Fibroblast of the aortic adventitia (primary cell): ENCODE results near the gene MFSD6L. TPM values are rescaled to one million over a fixed set of nuclear protein-coding genes. Genes with fewer than 3 reads are reported as not detected.

Source experiments
- DNase-seq: peaks from one replicate; pipeline ENCODE4 v3.0.0-alpha.2; 2010; ENCODE audit warnings: low read depth
- H3K4me3 ChIP-seq: 2 replicates; pipeline ENCODE4 v1.5.1; 2011; ENCODE audit warnings: low read depth, mild to moderate bottlenecking, control low read depth, low read length, moderate library complexity
- total RNA-seq: library from RNA; depleted of rRNA; stranded (reverse); fragments of >200 nt; gene quantifications from 2 replicates; pipeline ENCODE4 v1.2.3, GENCODE V29; 2012; ENCODE audit warnings: low replicate concordance
- TF ChIP-seq, protein P1 (sequence below): IDR thresholded peaks from 2 replicates; pipeline ENCODE4 v1.5.1; 2011; ENCODE audit warnings: mild to moderate bottlenecking, low read length, control low read depth, inconsistent platforms; ENCODE audit not compliant: insufficient read depth

Gene MFSD6L
- total RNA-seq, 1 donor = not detected

DNA sequence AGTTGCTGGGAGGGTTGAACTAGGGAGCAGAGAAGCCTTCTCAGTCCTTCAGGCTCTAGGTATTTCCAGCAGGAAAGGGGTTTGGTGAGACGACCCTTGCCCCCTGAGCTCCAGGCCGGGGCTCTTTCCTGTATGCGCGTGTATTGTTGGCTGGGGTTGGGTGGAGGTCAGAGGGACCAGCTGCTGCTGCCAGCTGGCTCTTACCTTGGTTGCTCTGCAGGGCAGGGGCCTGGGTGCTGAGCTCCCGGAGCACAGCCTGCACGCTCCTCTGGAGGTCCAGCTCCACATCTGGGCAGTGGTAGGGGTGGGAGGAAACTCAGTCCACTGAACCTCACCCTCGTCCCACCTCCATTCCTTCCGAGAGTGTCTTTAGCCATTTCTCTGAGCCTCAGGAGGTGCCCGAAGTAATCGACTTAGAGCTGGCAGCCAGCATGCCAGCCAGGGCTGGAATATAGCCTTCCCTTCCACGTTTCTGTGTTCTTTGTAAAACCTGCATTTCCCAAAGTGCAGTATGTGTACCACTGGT is 40.3 kb upstream of the MFSD6L start:
- TF ChIP-seq, protein P1, sequence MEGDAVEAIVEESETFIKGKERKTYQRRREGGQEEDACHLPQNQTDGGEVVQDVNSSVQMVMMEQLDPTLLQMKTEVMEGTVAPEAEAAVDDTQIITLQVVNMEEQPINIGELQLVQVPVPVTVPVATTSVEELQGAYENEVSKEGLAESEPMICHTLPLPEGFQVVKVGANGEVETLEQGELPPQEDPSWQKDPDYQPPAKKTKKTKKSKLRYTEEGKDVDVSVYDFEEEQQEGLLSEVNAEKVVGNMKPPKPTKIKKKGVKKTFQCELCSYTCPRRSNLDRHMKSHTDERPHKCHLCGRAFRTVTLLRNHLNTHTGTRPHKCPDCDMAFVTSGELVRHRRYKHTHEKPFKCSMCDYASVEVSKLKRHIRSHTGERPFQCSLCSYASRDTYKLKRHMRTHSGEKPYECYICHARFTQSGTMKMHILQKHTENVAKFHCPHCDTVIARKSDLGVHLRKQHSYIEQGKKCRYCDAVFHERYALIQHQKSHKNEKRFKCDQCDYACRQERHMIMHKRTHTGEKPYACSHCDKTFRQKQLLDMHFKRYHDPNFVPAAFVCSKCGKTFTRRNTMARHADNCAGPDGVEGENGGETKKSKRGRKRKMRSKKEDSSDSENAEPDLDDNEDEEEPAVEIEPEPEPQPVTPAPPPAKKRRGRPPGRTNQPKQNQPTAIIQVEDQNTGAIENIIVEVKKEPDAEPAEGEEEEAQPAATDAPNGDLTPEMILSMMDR = no peak

DNA sequence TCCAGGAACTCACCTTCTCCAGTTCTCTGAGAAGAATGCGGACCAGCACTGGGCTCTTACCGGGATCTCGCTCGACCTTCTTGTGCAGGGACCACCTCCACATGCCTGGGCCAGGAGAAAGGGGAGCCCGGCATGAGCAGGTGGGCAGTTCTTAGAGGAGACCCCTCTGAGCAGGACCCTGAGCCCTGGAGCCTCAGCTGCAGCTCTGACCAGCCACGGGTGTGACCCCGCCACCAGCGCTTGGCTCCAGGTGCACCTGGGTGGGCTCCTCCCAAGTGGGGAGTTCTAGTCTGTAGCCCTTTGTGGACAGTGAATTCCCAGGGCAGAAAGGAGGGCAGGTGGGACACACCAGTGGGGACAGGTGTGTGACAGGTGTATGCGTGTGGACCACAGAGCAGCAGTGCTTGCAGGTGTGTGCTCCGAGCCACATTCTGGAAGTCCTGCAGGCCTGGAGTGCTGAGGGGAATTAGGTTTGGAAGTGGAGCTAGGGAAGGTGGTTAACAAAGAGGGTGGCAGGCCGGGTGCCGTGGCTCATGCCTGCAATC is 39.5 kb upstream of the MFSD6L start:
- TF ChIP-seq, protein P1 = no peak

More for the DNA sequence above, 40.3 kb upstream of the MFSD6L start:
- no peak for DNase-seq
- H3K4me3 ChIP-seq = no peak overlapping the region

DNA sequence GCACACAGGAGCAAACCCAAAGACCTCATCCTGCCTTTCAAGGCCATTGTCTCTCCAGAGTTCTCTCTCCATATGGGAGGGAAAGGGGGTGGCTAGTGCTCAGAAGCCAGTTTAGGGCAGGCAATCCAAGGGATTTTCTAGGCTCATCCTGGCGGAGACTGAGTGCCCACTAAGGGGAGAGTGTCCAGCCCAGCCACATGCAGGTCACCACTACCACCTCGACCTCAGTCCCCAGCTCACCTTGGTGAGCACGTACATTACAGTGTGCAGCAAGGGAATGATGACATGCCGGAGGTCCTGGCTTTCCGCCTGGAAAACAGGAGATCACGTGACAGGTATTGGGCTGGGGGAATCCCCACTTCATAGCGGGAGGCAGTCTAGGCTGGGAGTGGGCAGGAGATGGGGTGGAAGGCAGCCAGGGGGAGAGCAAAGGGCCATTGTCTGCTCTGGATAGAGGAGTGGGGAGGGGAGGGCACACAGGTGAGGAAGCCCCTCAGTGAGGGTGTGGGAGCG is 38.5 kb upstream of the MFSD6L start:
- TF ChIP-seq, protein P1 = no peak
- no peak overlapping the region for H3K4me3 ChIP-seq
- no peak for DNase-seq

More for the DNA sequence above, 39.5 kb upstream of the MFSD6L start:
- no peak overlapping the region for H3K4me3 ChIP-seq
- no peak for DNase-seq

DNA sequence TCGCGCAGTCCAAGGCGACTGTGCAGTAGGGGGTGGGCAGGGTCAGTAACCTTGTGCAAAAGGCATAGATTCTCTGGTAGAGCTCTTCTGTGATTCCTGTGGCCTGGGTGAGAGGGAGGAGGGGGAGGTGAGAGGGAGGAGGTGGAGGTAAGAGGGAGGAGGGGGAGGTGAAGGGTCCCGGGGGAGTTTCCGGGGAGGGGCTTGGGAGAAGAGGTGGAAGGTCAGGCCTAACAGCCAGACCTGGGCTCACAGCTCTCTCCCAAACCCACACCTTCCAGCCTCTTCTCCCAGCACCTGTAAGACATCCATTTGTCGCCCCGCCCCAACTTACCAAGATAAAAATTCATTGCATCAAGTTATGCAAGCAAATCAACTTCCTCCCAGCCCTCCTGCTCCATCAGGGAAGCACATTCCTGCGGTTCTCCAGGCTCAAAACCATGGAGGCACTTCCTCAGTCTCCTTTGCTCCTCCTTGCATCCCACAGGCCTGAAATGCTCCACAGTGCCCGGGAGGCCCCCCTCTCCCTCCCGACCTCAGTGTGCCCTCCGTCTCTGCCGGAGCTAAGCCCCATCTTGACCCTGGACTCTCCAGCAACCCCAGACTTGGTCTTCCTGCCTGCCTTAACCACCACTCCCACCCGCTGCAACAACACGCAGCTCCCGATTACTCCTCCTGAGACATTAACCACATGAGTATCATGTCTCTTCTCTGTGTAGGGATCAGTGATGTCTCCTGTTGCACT is 37.8 kb upstream of the MFSD6L start:
- H3K4me3 ChIP-seq = no peak overlapping the region
- TF ChIP-seq, protein P1 = no peak
- no peak for DNase-seq

DNA sequence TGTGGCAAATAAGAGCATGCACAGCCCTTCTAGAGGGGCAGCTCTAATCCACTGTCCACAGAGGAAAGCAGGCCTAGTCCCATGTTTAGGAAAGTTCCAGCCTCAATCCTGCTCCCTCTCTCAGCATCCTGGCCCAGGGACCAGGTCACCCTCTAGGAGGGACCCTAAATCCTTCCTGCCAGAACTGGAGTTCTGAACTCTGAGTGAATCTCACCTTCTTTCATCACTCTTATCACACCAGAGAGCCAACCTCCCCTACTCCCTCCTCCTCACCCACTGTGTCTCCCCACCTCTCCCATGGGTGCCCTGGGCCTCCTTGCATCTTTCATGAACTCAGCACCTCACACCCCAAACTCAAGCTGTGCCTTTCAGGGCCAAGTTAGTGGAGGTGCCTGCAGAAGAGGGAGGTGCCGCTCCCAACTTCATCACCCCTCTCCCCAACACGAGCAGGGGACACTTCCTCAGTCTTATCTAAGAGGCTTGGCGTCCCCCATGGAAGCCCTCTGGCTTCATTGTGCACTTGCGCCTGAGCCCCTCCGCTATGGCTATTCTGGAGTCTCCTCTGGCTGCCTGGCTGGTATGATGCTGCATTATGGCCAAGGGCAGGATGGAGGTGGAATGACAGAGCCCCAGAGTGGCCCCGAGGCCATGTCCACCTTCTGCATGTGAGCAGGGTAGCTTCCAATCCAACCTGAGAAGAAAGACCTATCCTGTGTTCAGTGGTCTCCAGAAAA is 36.6 kb upstream of the MFSD6L start:
- DNase-seq = no peak
- TF ChIP-seq, protein P1 = no peak
- H3K4me3 ChIP-seq = no peak overlapping the region

DNA sequence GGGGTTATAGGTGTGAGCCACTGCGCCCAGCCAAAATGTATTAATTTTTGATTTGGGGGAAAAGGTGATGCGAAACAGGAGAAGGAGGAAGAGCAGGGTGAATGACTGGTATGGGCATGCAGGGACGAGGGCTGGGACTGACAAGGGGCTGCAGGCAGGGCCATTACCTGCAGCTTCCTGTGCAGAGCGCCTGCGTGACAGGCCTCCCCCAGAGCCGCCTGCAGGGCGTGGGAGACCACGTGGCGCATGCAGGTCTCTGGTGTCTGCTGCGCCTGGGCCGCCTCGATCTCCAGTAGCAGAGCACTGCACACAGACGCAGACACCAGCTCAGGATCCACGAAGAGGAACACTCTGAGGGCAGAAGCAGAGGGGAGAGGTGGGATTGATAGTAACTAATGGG is 35.9 kb upstream of the MFSD6L start:
- TF ChIP-seq, protein P1 = no peak
- DNase-seq = no peak
- no peak overlapping the region for H3K4me3 ChIP-seq
